Muscle of leg (tissue), 11 donors: ENCODE results near the gene CCDC110. TPM values are rescaled to one million over a fixed set of nuclear protein-coding genes. Genes with fewer than 3 reads are reported as not detected.

ENCODE experiments used
- DNase-seq: peaks from one replicate; pipeline ENCODE4 v3.0.0; 2013
- H3K27ac ChIP-seq: one replicate; pipeline ENCODE4 v1.5.1; 2013; ENCODE audit warnings: mild to moderate bottlenecking, low read length, control low read depth
- H3K27me3 ChIP-seq: one replicate; pipeline ENCODE4 v1.6.1; 2013; ENCODE audit warnings: low read length; ENCODE audit not compliant: control insufficient read depth, insufficient read depth
- H3K36me3 ChIP-seq: one replicate; pipeline ENCODE4 v1.6.1; 2013; ENCODE audit warnings: low read length; ENCODE audit not compliant: control insufficient read depth, insufficient read depth
- H3K4me1 ChIP-seq: one replicate; pipeline ENCODE4 v1.6.1; 2013; ENCODE audit warnings: low read length; ENCODE audit not compliant: control insufficient read depth, insufficient read depth
- H3K4me3 ChIP-seq: one replicate; pipeline ENCODE4 v1.5.1; 2013; ENCODE audit warnings: low read length, control low read depth
- H3K9me3 ChIP-seq: replicated peaks from 2 replicates; pipeline ENCODE4 v1.6.1; 2013; ENCODE audit warnings: low read depth, low read length; ENCODE audit not compliant: control insufficient read depth
- WGBS: methylation state at CpG from one replicate; pipeline ENCODE4 v1.1.5; 2013; ENCODE audit warnings: missing lambda C conversion rate; ENCODE audit not compliant: insufficient coverage; 5-methylcytosine and 5-hydroxymethylcytosine counted together
- polyA plus RNA-seq, 8 donors: library from polyadenylated mRNA; unstranded; fragments of 120-200 nt; gene quantifications; one replicate each; pipeline versions ENCODE4 v1.2.1 to v1.2.3, GENCODE V29; 2013; ENCODE audit warnings: inconsistent platforms in 1 of 8, low replicate concordance in 1 of 8; ENCODE audit not compliant: insufficient read length in 8 of 8, insufficient read depth in 1 of 8
- total RNA-seq: library from RNA; stranded (reverse); fragments of 120-200 nt; gene quantifications from one replicate; pipeline ENCODE4 v1.2.4, GENCODE V29; 2013

The CCDC110 gene
- total and polyA plus RNA-seq, 9 donors, result 0.84 to 1.7 (median 1.1) TPM

DNA sequence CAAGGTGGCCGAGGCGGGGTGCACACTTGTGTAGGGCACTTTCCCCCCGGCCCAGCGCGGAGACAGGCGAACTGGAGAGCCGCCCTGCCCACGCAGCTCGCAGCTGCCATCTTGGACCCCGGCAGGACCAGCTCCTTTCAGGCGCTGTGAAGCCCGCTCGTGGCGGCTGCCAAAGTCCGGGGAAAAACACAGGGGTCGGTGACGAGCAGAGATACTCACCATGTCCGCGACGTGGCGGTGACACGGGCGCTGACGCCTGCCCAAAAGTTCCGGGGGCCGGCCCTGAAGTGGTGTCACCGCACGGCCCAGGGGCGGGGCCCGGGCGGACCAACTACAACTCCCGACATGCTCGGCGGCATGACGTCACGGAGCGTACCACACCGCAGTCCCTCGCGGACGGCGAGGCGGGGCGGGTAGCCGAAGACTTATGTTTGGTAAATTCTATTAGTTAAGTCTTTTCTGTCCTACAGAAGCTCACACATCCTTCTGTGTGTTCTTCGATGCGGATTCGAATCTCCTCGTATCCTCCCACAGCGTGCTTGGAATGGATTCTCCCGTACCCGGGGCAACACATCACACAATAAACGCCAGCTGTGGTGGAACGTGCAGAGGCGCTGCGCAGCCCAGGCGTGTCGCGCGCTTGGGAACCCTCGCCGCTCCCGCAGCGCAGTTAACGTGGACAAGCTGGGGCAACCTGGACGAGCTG is 45.7 kb downstream of the CCDC110 start, which contains the start of gene UFSP2:
TSS of gene UFSP2 (minus strand) at position 318 of the 706 bp plus-strand sequence. CDS start at position 222, 96 bp downstream.
- Histone ChIP-seq H3K27ac (peak within 1 kb of the TSS; percentile 95), H3K36me3 (peaks cover 3% of the 10 kb centered on the region), H3K4me3 (peak within 1 kb of the TSS; percentile 73), H3K4me1 (peaks cover 15% of the 10 kb centered on the region), H3K9me3 (no peaks in the 10 kb centered on the region), H3K27me3 (no peaks in the 10 kb centered on the region)
- 0% methylated on average over 63 of the region's 66 CpGs for WGBS
- peak; percentile 97 for DNase-seq

- H3K27ac ChIP-seq, result peak overlapping the region; percentile 95
- H3K27me3 ChIP-seq, result no peaks in the 10 kb centered on the region
- H3K4me3 ChIP-seq, result peak overlapping the region; percentile 73
- H3K36me3 ChIP-seq, result peaks cover 3% of the 10 kb centered on the region
- 22% methylated on average over 11 of the region's 13 CpGs for WGBS
- no peak for DNase-seq
- peaks cover 15% of the 10 kb centered on the region for H3K4me1 ChIP-seq
- H3K9me3 ChIP-seq, result no peaks in the 10 kb centered on the region
Measured at GRCh38 chr4:185424905-185425646, 46.5 kb downstream of the CCDC110 start.

DNA sequence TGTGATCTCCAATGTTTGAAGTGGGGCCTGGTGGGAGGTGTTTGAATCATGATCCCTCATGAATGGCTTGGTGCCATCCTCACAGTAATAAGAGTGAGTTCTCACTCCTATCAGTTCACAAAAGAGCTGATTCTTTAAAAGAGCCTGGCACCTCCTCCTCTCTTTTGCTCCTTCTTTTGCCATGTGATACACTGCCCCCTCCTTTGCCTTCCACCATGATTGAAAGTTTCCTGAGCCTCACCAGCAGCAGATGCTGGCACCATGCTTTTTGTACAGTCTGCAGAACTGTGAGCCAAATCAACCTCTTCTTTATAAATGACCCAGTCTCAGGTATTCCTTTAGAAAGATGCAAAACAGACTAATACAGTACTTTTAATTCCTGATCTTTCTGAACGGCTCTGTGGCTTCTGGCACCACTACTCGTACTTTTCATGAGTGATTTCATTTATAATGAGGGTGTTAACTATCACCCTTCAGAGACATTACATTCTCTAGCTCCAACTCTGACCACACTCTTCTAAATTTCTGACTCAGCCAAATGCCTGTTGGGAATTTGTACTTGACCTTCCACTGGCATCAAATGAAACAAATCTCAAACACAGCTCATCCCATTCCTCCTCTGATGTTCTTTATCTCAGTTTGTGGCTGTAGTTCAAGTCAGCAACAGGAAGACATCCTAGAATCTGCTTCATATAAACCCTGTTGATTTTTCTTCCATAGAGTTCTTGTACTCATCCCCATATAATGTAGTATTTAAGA is 50.0 kb downstream of the CCDC110 start:
- DNase-seq, result no peak
- Histone ChIP-seq H3K27ac (no peak overlapping the region), H3K27me3 (no peaks in the 10 kb centered on the region), H3K4me3 (no peak overlapping the region), H3K36me3 (peaks cover 7% of the 10 kb centered on the region), H3K9me3 (no peaks in the 10 kb centered on the region), H3K4me1 (peaks cover 15% of the 10 kb centered on the region)
- no CpG with 5 or more reads among the region's 2 CpGs for WGBS

- Histone ChIP-seq H3K27me3 (no peaks in the 10 kb centered on the region), H3K4me1 (no peaks in the 10 kb centered on the region), H3K36me3 (peaks cover 16% of the 10 kb centered on the region), H3K4me3 (no peak overlapping the region), H3K27ac (no peak overlapping the region), H3K9me3 (no peaks in the 10 kb centered on the region)
- no peak for DNase-seq
Measured at GRCh38 chr4:185416955-185417354, 54.6 kb downstream of the CCDC110 start.

- H3K36me3 ChIP-seq, result peaks cover 31% of the 10 kb centered on the region
- H3K9me3 ChIP-seq, result peaks cover 4% of the 10 kb centered on the region
- DNase-seq, result no peak
- H3K27ac ChIP-seq, result no peak overlapping the region
- H3K27me3 ChIP-seq, result no peaks in the 10 kb centered on the region
- WGBS, result 94% methylated on average over 2 of the region's 5 CpGs
- H3K4me1 ChIP-seq, result no peaks in the 10 kb centered on the region
- no peak overlapping the region for H3K4me3 ChIP-seq
Measured at GRCh38 chr4:185412412-185412811, 59.1 kb downstream of the CCDC110 start.

DNA sequence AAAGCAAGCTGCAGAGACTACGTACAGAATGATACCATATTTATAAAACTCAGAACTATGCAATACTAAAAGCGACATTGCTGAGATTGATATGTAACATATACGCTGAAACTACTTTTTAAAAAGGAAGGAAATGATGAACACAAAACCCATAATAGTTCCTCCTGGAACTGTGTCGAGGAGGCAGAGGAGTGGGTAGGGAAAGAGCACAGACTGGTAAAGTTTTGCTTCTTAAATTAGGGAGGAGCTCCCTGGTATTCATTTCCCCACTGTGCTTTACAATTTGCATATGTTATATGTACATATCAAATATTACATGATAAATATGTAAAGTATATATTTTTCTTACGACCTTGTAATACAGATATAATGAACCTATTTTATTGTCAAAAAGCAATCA is 59.7 kb downstream of the CCDC110 start:
- WGBS, result no CpG with 5 or more reads among the region's 5 CpGs
- Histone ChIP-seq H3K27me3 (no peaks in the 10 kb centered on the region), H3K4me1 (no peaks in the 10 kb centered on the region), H3K27ac (no peak overlapping the region), H3K36me3 (peaks cover 30% of the 10 kb centered on the region), H3K4me3 (no peak overlapping the region), H3K9me3 (peaks cover 4% of the 10 kb centered on the region)
- no peak for DNase-seq

DNA sequence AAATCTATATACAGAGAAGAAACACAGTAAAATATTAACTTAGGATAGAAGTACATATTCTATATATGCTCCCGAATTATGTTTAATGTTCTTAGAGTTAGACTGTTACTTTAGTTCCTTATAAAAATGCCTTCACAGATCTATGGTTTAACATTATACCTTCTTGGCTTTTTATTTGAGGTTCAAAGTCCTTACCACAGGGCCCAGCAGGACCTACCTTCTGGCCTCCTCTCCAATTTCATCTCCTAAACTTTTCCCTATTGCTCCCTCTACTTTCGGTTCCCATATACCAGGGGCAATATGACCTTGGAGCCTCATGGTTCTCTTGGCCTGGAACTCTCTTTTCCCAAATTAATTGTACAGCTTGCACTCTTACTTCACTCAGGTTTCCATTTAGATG is 63.1 kb downstream of the CCDC110 start:
- Histone ChIP-seq H3K4me3 (no peak overlapping the region), H3K27me3 (no peaks in the 10 kb centered on the region), H3K27ac (no peak overlapping the region), H3K4me1 (no peaks in the 10 kb centered on the region), H3K9me3 (peaks cover 4% of the 10 kb centered on the region), H3K36me3 (peaks cover 46% of the 10 kb centered on the region)
- no peak for DNase-seq
- 100% methylated on average over 1 of the region's 2 CpGs for WGBS

DNA sequence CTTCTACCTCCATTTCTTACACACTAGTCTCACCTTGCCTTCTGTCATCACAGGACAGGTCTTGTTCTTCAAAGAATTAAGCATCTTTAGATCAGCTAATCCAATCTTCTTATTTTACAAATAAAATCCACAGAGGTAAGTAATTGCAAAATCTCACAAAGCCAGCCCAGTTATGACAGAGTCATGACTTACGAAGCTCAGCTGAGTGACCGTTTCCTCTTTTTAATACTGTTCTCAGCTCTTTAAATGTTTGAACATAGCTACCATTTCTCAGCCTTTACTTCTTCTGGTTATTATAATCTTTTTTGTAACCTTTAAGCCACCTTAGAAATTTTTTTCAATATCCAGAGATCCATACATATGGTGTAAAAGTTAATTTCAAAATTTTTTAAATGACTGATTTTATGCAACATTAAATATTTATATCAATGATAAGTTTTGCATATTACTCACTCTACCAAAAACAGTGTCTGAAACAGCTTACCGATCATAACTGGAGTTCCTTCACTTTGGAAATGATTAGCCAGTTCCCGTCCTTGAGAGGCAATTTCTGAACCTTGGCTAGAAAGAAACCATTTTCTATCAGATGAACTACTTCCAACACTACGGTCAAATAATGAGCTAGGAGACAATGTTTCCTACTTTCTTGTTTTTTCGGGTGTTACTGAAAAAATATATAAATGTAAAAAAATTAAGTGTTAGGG is 66.1 kb downstream of the CCDC110 start:
- no peak overlapping the region for H3K4me3 ChIP-seq
- DNase-seq, result peak; percentile 35
- WGBS, result 90% methylated on average over 2 of the region's 6 CpGs
- peaks cover 49% of the 10 kb centered on the region for H3K36me3 ChIP-seq
- no peaks in the 10 kb centered on the region for H3K27me3 ChIP-seq
- H3K4me1 ChIP-seq, result no peaks in the 10 kb centered on the region
- H3K9me3 ChIP-seq, result peaks cover 4% of the 10 kb centered on the region
- no peak overlapping the region for H3K27ac ChIP-seq

DNA sequence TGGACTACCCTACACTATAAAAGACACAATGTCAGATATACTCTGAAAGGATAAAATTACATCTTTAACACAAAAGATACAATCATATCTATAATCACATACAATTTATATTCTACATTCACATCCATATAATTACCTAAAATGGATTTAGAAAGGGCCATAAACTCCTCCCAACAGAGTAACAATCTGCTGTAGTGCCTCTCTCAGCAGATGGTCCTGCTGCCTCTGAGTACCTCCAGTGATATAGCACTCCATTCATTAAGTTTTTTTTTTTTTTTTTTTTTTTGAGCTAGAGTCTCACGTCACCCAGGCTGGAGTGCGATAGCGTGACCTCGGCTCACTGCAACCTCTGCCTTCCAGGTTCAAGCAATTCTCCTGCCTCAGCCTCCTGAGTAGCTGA is 67.5 kb downstream of the CCDC110 start:
- H3K27me3 ChIP-seq, result no peaks in the 10 kb centered on the region
- H3K4me3 ChIP-seq, result no peak overlapping the region
- H3K9me3 ChIP-seq, result no peaks in the 10 kb centered on the region
- H3K36me3 ChIP-seq, result peaks cover 44% of the 10 kb centered on the region
- no peak overlapping the region for H3K27ac ChIP-seq
- no peak for DNase-seq
- no CpG with 5 or more reads among the region's 4 CpGs for WGBS
- no peaks in the 10 kb centered on the region for H3K4me1 ChIP-seq
